ENCODE results near the gene SUPT3H. TPM values are rescaled to one million over a fixed set of nuclear protein-coding genes. Genes with fewer than 3 reads are reported as not detected.

The SUPT3H gene
- total and polyA plus RNA-seq, 2 of the 13 experiments (the other 11 are each of a cell fraction or from before 2014, with no cell fraction given), result 11.9 to 36.1 TPM

- intact Hi-C loops (cut with micrococcal nuclease; ENCODE audit: unreplicated experiment), result no loop called here
- CTCF ChIA-PET (ENCODE audit: low intra/inter-chr PET ratio, low total read pairs), result no interaction called here
- FAIRE-seq, result no peak
Measured at GRCh38 chr6:45126033-45126432, 251.7 kb downstream of the SUPT3H start.

More at GRCh38 chr6:45126033-45126432, 251.7 kb downstream of the SUPT3H start:
- Histone ChIP-seq H3K4me3 (replicated peaks in 1 of 3; ENCODE audit: insufficient read depth in 1 of 3, low read depth in 2 of 3, low read length in 3 of 3) (no peak overlapping the region), H3K9me3 (ENCODE audit: low read length) (no peaks in the 10 kb centered on the region), H3K27me3 (ENCODE audit: control insufficient read depth in 1 of 2, insufficient read depth in 2 of 2, low read length in 2 of 2) (no peaks in the 10 kb centered on the region), H3K9ac (ENCODE audit: insufficient read depth, low read depth, low read length) (no peak overlapping the region), H3K4me1 (ENCODE audit: insufficient read depth, low read length) (peaks cover 7% of the 10 kb centered on the region; the same call in 1 of the 2 replicates), H3K4me2 (ENCODE audit: low read depth, low read length) (no peak overlapping the region), H2AFZ (ENCODE audit: low read length) (no peak overlapping the region), H3K36me3 (replicated peaks in 1 of 2; ENCODE audit: control insufficient read depth in 1 of 2, insufficient read depth in 2 of 2, low read length in 2 of 2) (no peaks in the 10 kb centered on the region), H3K27ac (ENCODE audit: extremely low read length, insufficient read depth, low read length) (no peak overlapping the region), H4K20me1 (ENCODE audit: insufficient read depth, low read length) (no peaks in the 10 kb centered on the region), H3K79me2 (ENCODE audit: insufficient read depth, low read length) (no peaks in the 10 kb centered on the region)
- BruUV-seq (replicated peaks), result no TSS peak
- in situ Hi-C loops (cut with HindIII; ENCODE audit: extremely low pct_ligation_motif_present, low pct_unique_long_range_greater_than_20kb), result no loop called here
- ATAC-seq (no peak), DNase-seq (ENCODE audit: low spot score) (no peak)
- TF ChIP-seq ARNT2 (CRISPR knock-in tag; IDR thresholded peaks at IDR 0.05; ENCODE audit: low read depth) (no peak), CTCF (CRISPR knock-in tag; IDR thresholded peaks at IDR 0.05) (no peak), ZC3H13 (CRISPR knock-in tag; IDR thresholded peaks at IDR 0.05) (no peak), ZNF672 (CRISPR knock-in tag; IDR thresholded peaks at IDR 0.05) (no peak), ZNF121 (CRISPR knock-in tag; IDR thresholded peaks at IDR 0.05) (no peak), EP300 (IDR thresholded peaks at IDR 0.05; ENCODE audit: low read depth in 2 of 2, low read length in 2 of 2) (no peak), EP300 (CRISPR knock-in tag; IDR thresholded peaks at IDR 0.05; ENCODE audit: borderline replicate concordance) (no peak), SMAD9 (CRISPR knock-in tag; IDR thresholded peaks at IDR 0.05) (no peak), KDM1A (CRISPR knock-in tag; IDR thresholded peaks at IDR 0.05) (no peak), ZNF446 (CRISPR knock-in tag; IDR thresholded peaks at IDR 0.05) (no peak), HNRNPH1 (optimal IDR thresholded peaks at IDR 0.05; ENCODE audit: low read depth, low read length) (no peak), ZNF12 (CRISPR knock-in tag; IDR thresholded peaks at IDR 0.05) (no peak), ZNF331 (CRISPR knock-in tag; IDR thresholded peaks at IDR 0.05) (no peak), XBP1 (CRISPR knock-in tag; IDR thresholded peaks at IDR 0.05) (no peak), CBX5 (CRISPR knock-in tag; IDR thresholded peaks at IDR 0.05; ENCODE audit: borderline replicate concordance) (no peak), TEF (CRISPR knock-in tag; IDR thresholded peaks at IDR 0.05) (no peak)
- TF ChIP-seq, protein P1, sequence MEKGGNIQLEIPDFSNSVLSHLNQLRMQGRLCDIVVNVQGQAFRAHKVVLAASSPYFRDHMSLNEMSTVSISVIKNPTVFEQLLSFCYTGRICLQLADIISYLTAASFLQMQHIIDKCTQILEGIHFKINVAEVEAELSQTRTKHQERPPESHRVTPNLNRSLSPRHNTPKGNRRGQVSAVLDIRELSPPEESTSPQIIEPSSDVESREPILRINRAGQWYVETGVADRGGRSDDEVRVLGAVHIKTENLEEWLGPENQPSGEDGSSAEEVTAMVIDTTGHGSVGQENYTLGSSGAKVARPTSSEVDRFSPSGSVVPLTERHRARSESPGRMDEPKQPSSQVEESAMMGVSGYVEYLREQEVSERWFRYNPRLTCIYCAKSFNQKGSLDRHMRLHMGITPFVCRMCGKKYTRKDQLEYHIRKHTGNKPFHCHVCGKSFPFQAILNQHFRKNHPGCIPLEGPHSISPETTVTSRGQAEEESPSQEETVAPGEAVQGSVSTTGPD (CRISPR knock-in tag; IDR thresholded peaks at IDR 0.05), result no peak
- POLR2A ChIA-PET, result no interaction called here

Data from HepG2 (cell line).